Ascending aorta (tissue), 2 donors: ENCODE results near the gene LRIG1. TPM values are rescaled to one million over a fixed set of nuclear protein-coding genes. Genes with fewer than 3 reads are reported as not detected.

Experiments
- DNase-seq, 2 donors: peaks; one replicate each; pipeline ENCODE4 v3.0.0-alpha.2; 2019; ENCODE audit warnings: low spot score in 2 of 2
- H3K27ac ChIP-seq, 2 donors: fragments of 200-600 bp; sonication (generic); one replicate each; pipeline ENCODE4 v1.5.1; 2016 to 2017; ENCODE audit warnings: mild to moderate bottlenecking in 1 of 2
- H3K27me3 ChIP-seq: fragments of 200-600 bp; sonication (generic); one replicate; pipeline ENCODE4 v1.5.1; 2017
- H3K36me3 ChIP-seq, 2 donors: fragments of 200-600 bp; sonication (generic); one replicate each; pipeline ENCODE4 v1.5.1; 2016
- H3K4me1 ChIP-seq, 2 donors: fragments of 200-600 bp; sonication (generic); one replicate each; pipeline ENCODE4 v1.5.1; 2016 to 2017; ENCODE audit warnings: mild to moderate bottlenecking in 1 of 2
- H3K4me3 ChIP-seq, 2 donors: fragments of 200-600 bp; sonication (generic); one replicate each; pipeline ENCODE4 v1.5.1; 2016 to 2017; ENCODE audit warnings: mild to moderate bottlenecking in 1 of 2
- H3K9me3 ChIP-seq, 2 donors: fragments of 200-600 bp; sonication (generic); one replicate each; pipeline ENCODE4 v1.5.1; 2016
- CTCF ChIP-seq, 3 experiments: fragments of 200-600 bp in 2 of 3; fragments of 450-650 bp in 1 of 3; sonication (generic) in 2 of 3; IDR thresholded peaks; one replicate each; pipeline ENCODE4 v1.5.1; 2016 to 2019; ENCODE audit warnings: antibody characterized with exemption in 3 of 3, mild to moderate bottlenecking in 1 of 3, moderate library complexity in 1 of 3
- intact Hi-C: fragments of 100-400 bp; cut with DNase I; formaldehyde crosslinking; loops from one replicate; pipeline ENCODE4 v1.15.1; 2023
- total RNA-seq: library from RNA; depleted of rRNA; stranded (reverse); fragments of >200 nt; gene quantifications from one replicate; pipeline ENCODE4 v1.1.0, GENCODE V29; 2016

Gene LRIG1
- total RNA-seq, 1 donor from 2014 or later, result 62.3 TPM

- DNase-seq, result no peak
- intact Hi-C loops, result no loop called here
- peaks cover 77 to 78% of the 10 kb centered on the region in 2 donors for H3K36me3 ChIP-seq
- no peak for TF ChIP-seq CTCF (IDR thresholded peaks at IDR 0.05)
- H3K4me1 ChIP-seq, result peaks cover 0 to 5% of the 10 kb centered on the region in 2 donors
- no peaks in the 10 kb centered on the region for H3K9me3 ChIP-seq
- no peak overlapping the region for H3K27ac ChIP-seq
- no peaks in the 10 kb centered on the region for H3K27me3 ChIP-seq
- no peak overlapping the region for H3K4me3 ChIP-seq
Measured at GRCh38 chr3:66379565-66379964, 121.3 kb downstream of the LRIG1 start.

GRCh38 chr3:66378256-66378655 lies 122.6 kb downstream of the LRIG1 start:
- H3K27me3 ChIP-seq, result no peaks in the 10 kb centered on the region
- H3K27ac ChIP-seq, result no peak overlapping the region
- intact Hi-C loops, result no loop called here
- H3K36me3 ChIP-seq, result peaks cover 64 to 65% of the 10 kb centered on the region in 2 donors
- H3K4me1 ChIP-seq, result peaks cover 0 to 5% of the 10 kb centered on the region in 2 donors
- H3K9me3 ChIP-seq, result no peaks in the 10 kb centered on the region
- DNase-seq, result no peak
- H3K4me3 ChIP-seq, result no peak overlapping the region
- peak in 2 of 3 experiments; percentile 15 to 43 for TF ChIP-seq CTCF (IDR thresholded peaks at IDR 0.05)

GRCh38 chr3:66377800-66378199 lies 123.0 kb downstream of the LRIG1 start:
- no peaks in the 10 kb centered on the region for H3K27me3 ChIP-seq
- H3K4me3 ChIP-seq, result no peak overlapping the region
- H3K4me1 ChIP-seq, result peaks cover 0 to 5% of the 10 kb centered on the region in 2 donors
- no peak overlapping the region for H3K27ac ChIP-seq
- no peak for DNase-seq
- H3K36me3 ChIP-seq, result peaks cover 60% of the 10 kb centered on the region in 2 donors
- intact Hi-C loops, result no loop called here
- no peaks in the 10 kb centered on the region for H3K9me3 ChIP-seq
- TF ChIP-seq CTCF (IDR thresholded peaks at IDR 0.05), result no peak

GRCh38 chr3:66376568-66376967 lies 124.3 kb downstream of the LRIG1 start:
- H3K27me3 ChIP-seq, result no peaks in the 10 kb centered on the region
- no peak overlapping the region for H3K27ac ChIP-seq
- no peak for DNase-seq
- TF ChIP-seq CTCF (IDR thresholded peaks at IDR 0.05), result no peak
- peaks cover 47 to 48% of the 10 kb centered on the region in 2 donors for H3K36me3 ChIP-seq
- H3K9me3 ChIP-seq, result no peaks in the 10 kb centered on the region
- H3K4me3 ChIP-seq, result no peak overlapping the region
- intact Hi-C loops, result no loop called here
- peaks cover 0 to 5% of the 10 kb centered on the region in 2 donors for H3K4me1 ChIP-seq

GRCh38 chr3:66372681-66373350 lies 128.0 kb downstream of the LRIG1 start:
- Histone ChIP-seq H3K9me3 (no peaks in the 10 kb centered on the region), H3K27ac (no peak overlapping the region), H3K4me1 (peaks cover 0 to 5% of the 10 kb centered on the region in 2 donors), H3K27me3 (no peaks in the 10 kb centered on the region), H3K4me3 (no peak overlapping the region), H3K36me3 (peaks cover 10 to 12% of the 10 kb centered on the region in 2 donors)
- no peak for TF ChIP-seq CTCF (IDR thresholded peaks at IDR 0.05)
- DNase-seq, result no peak
- intact Hi-C loops, result no loop called here
